ENCODE results near the gene UGT1A9. TPM values are rescaled to one million over a fixed set of nuclear protein-coding genes. Genes with fewer than 3 reads are reported as not detected.

The UGT1A9 gene
- total RNA-seq, 2 donors from 2014 or later: not detected

GRCh38 chr2:233658610-233659009, 13.1 kb upstream of the UGT1A9 start:
- no peaks in the 10 kb centered on the region for H3K36me3 ChIP-seq
- H3K4me3 ChIP-seq: no peak overlapping the region
- DNase-seq (ENCODE audit: low spot score): no peak
- H3K4me1 ChIP-seq: no peaks in the 10 kb centered on the region
- H3K27ac ChIP-seq: no peak overlapping the region
- no peak for TF ChIP-seq CTCF (IDR thresholded peaks at IDR 0.05)
- H3K9me3 ChIP-seq: no peaks in the 10 kb centered on the region
- H3K27me3 ChIP-seq: no peaks in the 10 kb centered on the region

- Histone ChIP-seq H3K27me3 (no peaks in the 10 kb centered on the region), H3K36me3 (no peaks in the 10 kb centered on the region), H3K27ac (no peak overlapping the region), H3K4me3 (no peak overlapping the region), H3K9me3 (no peaks in the 10 kb centered on the region), H3K4me1 (no peaks in the 10 kb centered on the region)
- no peak for DNase-seq (ENCODE audit: low spot score)
- no peak for TF ChIP-seq CTCF (IDR thresholded peaks at IDR 0.05)
Observed at GRCh38 chr2:233663911-233664310, 7.8 kb upstream of the UGT1A9 start.

GRCh38 chr2:233668605-233669260, 3.0 kb upstream of the UGT1A9 start:
- DNase-seq (ENCODE audit: low spot score): no peak
- Histone ChIP-seq H3K36me3 (no peaks in the 10 kb centered on the region), H3K27ac (no peak overlapping the region), H3K4me3 (no peak overlapping the region), H3K27me3 (no peaks in the 10 kb centered on the region), H3K4me1 (no peaks in the 10 kb centered on the region), H3K9me3 (no peaks in the 10 kb centered on the region)
- TF ChIP-seq CTCF (IDR thresholded peaks at IDR 0.05): no peak

- no peak for TF ChIP-seq CTCF (IDR thresholded peaks at IDR 0.05)
- no peaks in the 10 kb centered on the region for H3K27me3 ChIP-seq
- no peak overlapping the region for H3K4me3 ChIP-seq
- no peak for DNase-seq (ENCODE audit: low spot score)
- no peaks in the 10 kb centered on the region for H3K36me3 ChIP-seq
- no peaks in the 10 kb centered on the region for H3K9me3 ChIP-seq
- H3K4me1 ChIP-seq: no peaks in the 10 kb centered on the region
- no peak overlapping the region for H3K27ac ChIP-seq
Observed at GRCh38 chr2:233672886-233673285, 1.2 kb downstream of the UGT1A9 start.

GRCh38 chr2:233673896-233674295, 2.2 kb downstream of the UGT1A9 start:
- Histone ChIP-seq H3K27ac (no peak overlapping the region), H3K4me1 (no peaks in the 10 kb centered on the region), H3K36me3 (no peaks in the 10 kb centered on the region), H3K4me3 (no peak overlapping the region), H3K27me3 (no peaks in the 10 kb centered on the region), H3K9me3 (no peaks in the 10 kb centered on the region)
- no peak for TF ChIP-seq CTCF (IDR thresholded peaks at IDR 0.05)
- no peak for DNase-seq (ENCODE audit: low spot score)

DNA sequence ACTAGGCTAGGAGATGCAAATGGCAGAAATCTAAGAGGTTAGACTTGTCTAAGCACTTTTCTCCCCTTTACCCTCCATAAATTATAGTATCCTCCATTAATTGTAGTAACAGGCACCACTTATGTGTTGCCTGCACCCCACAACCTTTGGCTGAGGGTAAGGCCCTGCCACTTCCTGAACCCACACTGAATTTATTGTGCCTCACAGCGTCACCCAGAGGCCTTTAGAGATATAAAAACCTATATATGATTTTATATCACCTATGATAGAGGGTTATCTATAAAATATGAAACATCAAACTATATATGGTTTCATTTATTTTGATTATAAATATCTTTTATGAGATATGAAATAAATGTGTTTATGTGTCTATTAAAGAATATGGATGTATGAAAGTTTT, 2.6 kb downstream of the UGT1A9 start:
- H3K9me3 ChIP-seq: no peaks in the 10 kb centered on the region
- H3K36me3 ChIP-seq: no peaks in the 10 kb centered on the region
- no peak for TF ChIP-seq CTCF (IDR thresholded peaks at IDR 0.05)
- DNase-seq (ENCODE audit: low spot score): no peak
- no peaks in the 10 kb centered on the region for H3K4me1 ChIP-seq
- H3K27ac ChIP-seq: no peak overlapping the region
- H3K27me3 ChIP-seq: no peaks in the 10 kb centered on the region
- H3K4me3 ChIP-seq: no peak overlapping the region

All from right atrium auricular region (tissue), 2 donors.